HG02973 (cell line): ENCODE results near the gene ARL17B.
A peak's percentile ranks its signal among the peaks of the same experiment; 100 is the strongest.
"Not testable (repeated sequence)": the region's sequence is repeated elsewhere in the genome, so short reads cannot be mapped to it uniquely, and the experiment has no call there.

ENCODE experiments used
- ATAC-seq: cut with Tn5 transposase; IDR thresholded peaks from one replicate; pipeline ENCODE4 v1.9.1; 2021; ENCODE audit warnings: moderate library complexity; ENCODE audit not compliant: unreplicated experiment

Gene ARL17B

DNA sequence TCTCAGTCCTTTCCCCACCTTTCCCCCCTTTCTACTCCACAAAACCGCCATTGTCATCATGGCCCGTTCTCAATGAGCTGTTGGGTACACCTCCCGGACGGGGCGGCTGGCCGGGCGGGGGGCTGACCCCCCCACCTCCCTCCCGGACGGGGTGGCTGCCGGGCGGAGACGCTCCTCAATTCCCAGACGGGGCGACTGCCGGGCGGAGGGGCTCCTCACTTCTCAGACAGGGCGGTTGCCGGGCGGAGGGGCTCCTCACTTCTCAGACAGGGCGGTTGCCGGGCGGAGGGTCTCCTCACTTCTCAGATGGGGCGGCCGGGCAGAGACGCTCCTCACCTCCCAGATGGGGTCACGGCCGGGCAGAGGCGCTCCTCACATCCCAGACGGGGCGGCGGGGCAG lies 108.8 kb downstream of the ARL17B start:
- ATAC-seq = not testable (repeated sequence)

DNA sequence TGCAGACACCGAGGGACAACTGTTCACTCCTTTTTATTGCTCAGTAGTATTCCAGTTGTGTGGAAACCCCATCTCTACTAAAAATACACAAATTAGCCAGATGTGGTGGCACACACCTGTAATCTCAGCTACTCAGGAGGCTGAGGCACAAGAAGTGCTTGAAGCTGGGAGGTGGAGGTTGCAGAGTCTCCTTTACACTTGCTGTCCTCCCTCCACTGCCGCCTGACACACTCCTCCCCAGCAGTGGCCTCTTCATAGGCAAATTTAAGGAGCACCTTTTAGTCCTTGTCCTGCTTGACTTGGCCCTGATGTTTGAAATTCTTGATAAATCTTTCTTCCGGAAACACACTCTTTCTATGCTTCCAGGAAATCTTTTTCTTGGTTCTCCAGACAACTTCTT lies 112.4 kb downstream of the ARL17B start:
- not testable (repeated sequence) for ATAC-seq

DNA sequence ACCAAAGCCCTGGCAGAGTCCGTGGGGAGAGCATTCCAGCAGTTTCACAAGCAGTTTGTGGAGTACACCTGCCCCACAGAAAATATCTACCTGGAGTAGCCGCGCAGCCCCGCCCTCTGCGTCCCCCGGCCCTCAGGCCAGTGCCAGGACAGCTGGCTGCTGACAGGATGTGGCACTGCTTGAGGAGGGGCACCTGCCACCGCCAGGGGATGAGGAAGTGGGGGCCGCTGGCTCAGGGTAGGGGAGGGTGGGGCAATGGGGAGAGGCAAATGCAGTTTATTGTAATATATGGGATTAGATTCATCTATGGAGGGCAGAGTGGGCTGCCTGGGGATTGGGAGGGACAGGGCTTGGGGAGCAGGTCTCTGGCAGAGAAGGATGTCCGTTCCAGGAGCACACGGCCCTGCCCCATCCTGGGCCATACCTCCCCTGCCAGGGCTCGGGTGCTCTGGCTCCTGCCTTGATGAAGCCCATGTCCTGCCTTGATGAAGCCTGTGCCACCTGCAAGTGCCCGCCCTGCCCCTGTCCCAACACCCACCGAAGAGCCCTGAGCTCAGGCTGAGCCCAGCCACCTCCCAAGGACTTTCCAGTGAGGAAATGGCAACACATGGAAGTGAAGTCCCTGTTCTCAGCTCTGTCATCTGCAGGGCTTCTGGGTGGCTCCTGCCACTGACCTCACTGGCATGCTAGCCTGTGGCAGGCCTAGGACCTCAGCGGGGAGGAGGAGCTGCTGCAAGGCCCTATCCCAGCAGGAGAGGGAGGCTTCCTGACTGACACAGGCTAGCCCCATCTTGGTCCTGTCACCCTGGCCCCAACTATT lies 116.4 kb downstream of the ARL17B start:
- not testable (repeated sequence) for ATAC-seq

DNA sequence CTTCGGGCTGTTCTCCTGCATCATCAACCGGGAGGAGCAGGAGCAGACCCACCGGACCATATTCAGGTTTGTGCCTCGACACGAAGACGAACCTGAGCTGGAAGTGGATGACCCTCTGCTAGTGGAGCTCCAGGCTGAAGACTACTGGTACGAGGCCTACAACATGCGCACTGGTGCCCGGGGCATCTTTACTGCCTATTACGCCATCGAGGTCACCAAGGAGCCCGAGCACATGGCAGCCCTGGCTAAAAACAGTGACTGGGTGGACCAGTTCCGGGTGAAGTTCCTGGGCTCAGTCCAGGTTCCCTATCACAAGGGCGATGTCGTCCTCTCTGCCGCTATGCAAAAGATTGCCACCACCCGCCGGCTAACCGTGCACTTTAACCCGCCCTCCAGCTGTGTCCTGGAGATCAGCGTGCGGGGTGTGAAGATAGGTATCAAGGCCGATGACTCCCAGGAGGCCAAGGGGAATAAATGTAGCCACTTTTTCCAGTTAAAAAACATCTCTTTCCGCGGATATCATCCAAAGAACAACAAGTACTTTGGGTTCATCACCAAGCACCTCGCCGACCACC lies 117.1 kb downstream of the ARL17B start:
- not testable (repeated sequence) for ATAC-seq

DNA sequence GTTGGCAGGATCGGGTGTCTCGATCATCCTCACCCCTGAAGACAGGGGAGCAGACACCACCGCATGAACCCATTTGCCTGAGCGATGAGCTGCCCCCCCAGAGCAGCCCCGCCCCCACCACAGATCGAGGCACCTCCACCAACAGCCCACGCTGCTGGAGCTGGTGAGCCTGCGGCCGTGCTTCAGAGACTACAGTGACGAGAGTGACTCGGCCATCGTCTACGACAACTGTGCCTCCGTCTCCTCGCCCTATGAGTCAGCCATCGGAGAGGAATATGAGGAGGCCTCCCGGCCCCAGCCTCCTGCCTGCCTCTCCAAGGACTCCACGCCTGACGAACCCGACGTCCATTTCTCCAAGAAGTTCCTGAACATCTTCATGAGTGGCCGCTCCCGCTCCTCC lies 117.6 kb downstream of the ARL17B start:
- not testable (repeated sequence) for ATAC-seq

DNA sequence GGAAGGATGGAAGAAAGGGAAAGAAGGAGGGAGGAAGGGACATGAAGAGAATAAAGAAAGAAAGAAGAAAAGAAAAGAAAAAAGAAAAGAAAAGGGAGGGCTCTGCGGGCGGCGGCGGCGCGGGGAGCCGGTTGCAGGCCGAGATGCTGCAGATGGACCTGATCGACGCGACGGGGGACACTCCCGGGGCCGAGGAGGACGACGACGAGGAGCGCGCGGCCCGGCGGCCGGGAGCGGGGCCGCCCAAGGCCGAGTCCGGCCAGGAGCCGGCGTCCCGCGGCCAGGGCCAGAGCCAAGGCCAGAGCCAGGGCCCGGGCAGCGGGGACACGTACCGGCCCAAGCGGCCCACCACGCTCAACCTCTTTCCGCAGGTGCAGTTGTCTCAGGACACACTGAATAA lies 118.1 kb downstream of the ARL17B start:
- ATAC-seq = not testable (repeated sequence)

DNA sequence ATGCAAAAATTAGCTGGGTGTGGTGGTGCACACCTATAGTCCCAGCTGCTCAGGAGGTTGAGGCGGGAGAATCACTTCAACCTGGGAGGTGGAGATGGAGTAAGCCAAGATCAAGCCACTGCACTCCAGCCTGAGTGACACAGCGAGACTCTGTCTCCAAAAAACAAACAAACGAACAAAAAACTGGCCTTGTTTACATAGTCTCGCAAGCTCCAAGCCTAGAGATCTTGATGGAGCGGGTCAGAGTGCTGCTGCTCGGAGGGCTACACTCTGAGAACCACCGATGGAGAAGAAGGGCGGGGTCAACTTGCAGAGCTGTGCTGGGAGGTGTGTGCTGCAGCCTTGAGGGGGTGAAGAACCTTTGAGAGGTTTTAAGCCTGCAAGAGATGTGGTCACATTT lies 130.2 kb downstream of the ARL17B start:
- ATAC-seq = not testable (repeated sequence)

DNA sequence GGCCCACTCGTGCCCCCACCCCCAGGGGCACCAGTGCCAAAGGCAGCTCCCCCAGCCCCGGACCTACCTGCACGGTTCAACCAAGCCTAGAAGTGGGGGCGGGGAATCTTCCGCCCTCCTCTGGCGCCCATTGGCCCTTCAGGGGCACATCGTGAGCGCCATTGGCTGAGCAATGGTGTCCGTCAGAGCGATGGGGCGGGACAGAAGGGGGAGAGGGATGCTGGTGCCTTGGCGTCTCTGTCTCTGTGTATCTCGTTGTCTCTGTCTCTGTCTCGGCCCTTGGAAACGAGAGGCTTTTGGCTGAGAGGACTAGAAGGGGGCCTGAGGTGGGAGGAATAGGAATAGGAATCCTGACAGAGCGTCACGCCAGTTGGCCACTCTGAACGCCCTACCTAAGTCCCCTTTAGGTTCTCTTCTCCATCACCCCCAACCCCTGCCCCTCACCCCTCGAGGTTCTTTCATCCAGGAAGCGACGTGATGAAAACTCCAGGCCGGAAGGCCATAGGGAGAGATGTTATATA lies 136.2 kb downstream of the ARL17B start:
- ATAC-seq = peak; percentile 96

DNA sequence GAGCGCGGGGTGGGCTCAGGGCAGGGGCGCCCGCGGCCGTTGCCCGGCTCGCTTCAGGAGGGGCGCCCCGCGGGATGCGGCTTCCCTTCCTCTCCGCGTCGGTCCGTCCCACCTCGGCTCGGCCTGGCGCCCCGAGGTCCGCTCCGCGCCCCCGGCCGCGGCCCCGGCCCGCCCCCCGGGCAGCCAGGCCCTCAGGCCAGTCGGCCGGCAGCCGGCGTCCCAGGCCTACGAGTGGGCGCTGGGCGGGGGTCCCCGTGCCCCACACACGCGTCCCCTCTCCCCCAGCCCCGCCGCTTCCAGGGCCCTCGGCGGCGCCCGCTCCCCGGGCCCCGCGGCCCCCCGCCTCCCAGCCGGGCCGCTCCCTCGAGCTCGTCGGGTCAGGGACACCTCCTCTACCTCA lies 136.7 kb downstream of the ARL17B start:
- peak; percentile 33 for ATAC-seq
